Tibial nerve (tissue), 4 donors: ENCODE results near the gene MAP3K7. TPM values are rescaled to one million over a fixed set of nuclear protein-coding genes. Genes with fewer than 3 reads are reported as not detected.

Source experiments
- DNase-seq, 2 donors: peaks; one replicate each; pipeline ENCODE4 v3.0.0-alpha.2; 2019; ENCODE audit warnings: low spot score in 2 of 2
- H3K27ac ChIP-seq, 4 donors: fragments of 200-600 bp; sonication (generic) in 3 of 4; one replicate each; pipeline ENCODE4 v1.5.1; 2017 to 2019; ENCODE audit warnings: mild to moderate bottlenecking in 1 of 4
- H3K27me3 ChIP-seq, 2 donors: fragments of 200-600 bp; sonication (generic) in 1 of 2; one replicate each; pipeline versions ENCODE4 v1.5.1 to v1.6.0; 2017 to 2019
- H3K36me3 ChIP-seq, 3 donors: fragments of 200-600 bp; sonication (generic); one replicate each; pipeline ENCODE4 v1.5.1; 2018 to 2019
- H3K4me1 ChIP-seq, 4 donors: fragments of 200-600 bp; sonication (generic) in 3 of 4; one replicate each; pipeline ENCODE4 v1.5.1; 2017 to 2019
- H3K4me3 ChIP-seq, 4 donors: fragments of 200-600 bp; sonication (generic) in 3 of 4; one replicate each; pipeline ENCODE4 v1.5.1; 2017 to 2019; ENCODE audit warnings: mild to moderate bottlenecking in 1 of 4, moderate library complexity in 1 of 4
- H3K9me3 ChIP-seq, 4 donors: fragments of 200-600 bp; sonication (generic) in 3 of 4; one replicate each; pipeline ENCODE4 v1.5.1; 2017 to 2019
- EP300 ChIP-seq, 2 donors: sonication (generic); formaldehyde crosslinking; IDR thresholded peaks; one replicate each; pipeline ENCODE4 v1.6.1; 2017; ENCODE audit warnings: antibody characterized with exemption in 2 of 2, mild to moderate bottlenecking in 1 of 2
- POLR2A ChIP-seq, 2 donors: fragments of 450-650 bp; IDR thresholded peaks; one replicate each; pipeline ENCODE4 v1.6.1; 2017; ENCODE audit warnings: antibody characterized with exemption in 2 of 2, mild to moderate bottlenecking in 2 of 2, moderate library complexity in 2 of 2
- WGBS, 2 donors: methylation state at CpG; one replicate each; pipeline ENCODE4 v1.1.5; 2018; 5-methylcytosine and 5-hydroxymethylcytosine counted together
- total RNA-seq, 4 donors: library from RNA; depleted of rRNA; stranded (reverse); fragments of >200 nt; gene quantifications; one replicate each; pipeline ENCODE4 v1.1.0, GENCODE V29; 2016
- TF ChIP-seq, protein P1 (sequence below), 5 experiments: fragments of 200-600 bp in 3 of 5; fragments of 450-650 bp in 2 of 5; sonication (generic) in 3 of 5; IDR thresholded peaks; one replicate each; pipeline ENCODE4 v1.5.1; 2016 to 2019; ENCODE audit warnings: antibody characterized with exemption in 5 of 5, mild to moderate bottlenecking in 3 of 5, moderate library complexity in 2 of 5

The MAP3K7 gene
- total RNA-seq, 4 donors from 2014 or later = 25.2 to 35.4 (median 30.6) TPM

GRCh38 chr6:90586546-90586835 lies 381 bp downstream of the MAP3K7 start:
- TF ChIP-seq POLR2A (IDR thresholded peaks at IDR 0.05) = no peak
- TF ChIP-seq, protein P1, sequence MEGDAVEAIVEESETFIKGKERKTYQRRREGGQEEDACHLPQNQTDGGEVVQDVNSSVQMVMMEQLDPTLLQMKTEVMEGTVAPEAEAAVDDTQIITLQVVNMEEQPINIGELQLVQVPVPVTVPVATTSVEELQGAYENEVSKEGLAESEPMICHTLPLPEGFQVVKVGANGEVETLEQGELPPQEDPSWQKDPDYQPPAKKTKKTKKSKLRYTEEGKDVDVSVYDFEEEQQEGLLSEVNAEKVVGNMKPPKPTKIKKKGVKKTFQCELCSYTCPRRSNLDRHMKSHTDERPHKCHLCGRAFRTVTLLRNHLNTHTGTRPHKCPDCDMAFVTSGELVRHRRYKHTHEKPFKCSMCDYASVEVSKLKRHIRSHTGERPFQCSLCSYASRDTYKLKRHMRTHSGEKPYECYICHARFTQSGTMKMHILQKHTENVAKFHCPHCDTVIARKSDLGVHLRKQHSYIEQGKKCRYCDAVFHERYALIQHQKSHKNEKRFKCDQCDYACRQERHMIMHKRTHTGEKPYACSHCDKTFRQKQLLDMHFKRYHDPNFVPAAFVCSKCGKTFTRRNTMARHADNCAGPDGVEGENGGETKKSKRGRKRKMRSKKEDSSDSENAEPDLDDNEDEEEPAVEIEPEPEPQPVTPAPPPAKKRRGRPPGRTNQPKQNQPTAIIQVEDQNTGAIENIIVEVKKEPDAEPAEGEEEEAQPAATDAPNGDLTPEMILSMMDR (IDR thresholded peaks at IDR 0.05) = no peak
- no peak for TF ChIP-seq EP300 (IDR thresholded peaks at IDR 0.05)
- Histone ChIP-seq H3K27me3 (no peaks in the 10 kb centered on the region), H3K4me1 (peaks cover 0 to 53% (median 8%) of the 10 kb centered on the region in 4 donors), H3K9me3 (no peaks in the 10 kb centered on the region), H3K27ac (peak overlapping the region; percentile 92 to 94 (median 92)), H3K4me3 (peak overlapping the region; percentile 89 to 100 (median 92)), H3K36me3 (no peaks in the 10 kb centered on the region)
- WGBS, 2 donors = 1% methylated on average over 14 to 18 of the region's 18 CpGs
- no peak for DNase-seq

- TF ChIP-seq EP300 (IDR thresholded peaks at IDR 0.05) (no peak), POLR2A (IDR thresholded peaks at IDR 0.05) (no peak)
- TF ChIP-seq, protein P1 (IDR thresholded peaks at IDR 0.05) = no peak
- WGBS, 2 donors = 52 to 74% methylated on average over 2 of the region's 2 CpGs
- H3K4me3 ChIP-seq = no peak overlapping the region
- H3K36me3 ChIP-seq = no peaks in the 10 kb centered on the region
- H3K27ac ChIP-seq = no peak overlapping the region
- no peaks in the 10 kb centered on the region for H3K27me3 ChIP-seq
- no peak for DNase-seq
- no peaks in the 10 kb centered on the region for H3K9me3 ChIP-seq
- peaks cover 0 to 57% (median 9%) of the 10 kb centered on the region in 4 donors for H3K4me1 ChIP-seq
These were observed 2.1 kb downstream of the MAP3K7 start for GRCh38 chr6:90584636-90585255.

GRCh38 chr6:90583836-90584481 lies 2.9 kb downstream of the MAP3K7 start:
- peaks cover 0 to 57% (median 9%) of the 10 kb centered on the region in 4 donors for H3K4me1 ChIP-seq
- TF ChIP-seq POLR2A (IDR thresholded peaks at IDR 0.05) (no peak), EP300 (IDR thresholded peaks at IDR 0.05) (no peak)
- TF ChIP-seq, protein P1 (IDR thresholded peaks at IDR 0.05) = no peak
- H3K27ac ChIP-seq = no peak overlapping the region
- H3K27me3 ChIP-seq = no peaks in the 10 kb centered on the region
- no peak for DNase-seq
- no peaks in the 10 kb centered on the region for H3K36me3 ChIP-seq
- H3K4me3 ChIP-seq = no peak overlapping the region
- H3K9me3 ChIP-seq = no peaks in the 10 kb centered on the region

DNA sequence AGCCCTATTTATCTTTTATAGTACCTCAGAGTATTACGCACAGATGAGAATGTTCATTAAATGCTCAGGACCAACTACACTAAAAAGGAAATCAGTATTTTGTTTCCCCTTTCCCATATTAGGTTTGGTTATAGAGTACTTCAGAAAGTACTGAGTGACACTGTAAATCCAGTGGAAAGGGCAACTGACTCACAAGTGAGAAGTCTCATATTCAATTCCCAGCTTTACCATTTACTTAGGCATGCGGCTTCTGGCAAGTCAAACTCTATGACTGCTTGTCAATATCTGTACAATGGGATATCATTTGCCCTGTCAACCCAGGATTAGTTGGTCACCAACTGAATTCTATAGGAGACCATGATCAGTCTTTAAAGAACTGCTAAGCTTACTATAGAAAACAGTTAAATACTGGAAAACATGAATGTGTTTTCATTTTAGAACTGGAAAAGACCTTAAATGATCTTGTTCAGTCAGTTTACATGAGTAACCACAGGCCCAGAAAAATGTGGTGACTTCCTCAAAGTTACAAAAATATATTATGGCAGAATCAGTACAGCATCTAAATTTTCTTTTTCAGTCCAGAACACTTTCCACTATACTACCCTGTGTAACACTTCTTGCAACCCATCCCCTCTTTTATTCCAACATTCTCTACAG lies 3.6 kb downstream of the MAP3K7 start:
- Histone ChIP-seq H3K4me1 (peaks cover 0 to 60% (median 9%) of the 10 kb centered on the region in 4 donors), H3K4me3 (no peak overlapping the region), H3K27ac (no peak overlapping the region), H3K36me3 (peaks cover 0 to 2% (median 0%) of the 10 kb centered on the region in 3 donors), H3K9me3 (no peaks in the 10 kb centered on the region), H3K27me3 (no peaks in the 10 kb centered on the region)
- no peak for DNase-seq
- 93 to 98% methylated on average over 2 of the region's 2 CpGs for WGBS, 2 donors
- TF ChIP-seq, protein P1 (IDR thresholded peaks at IDR 0.05) = no peak
- no peak for TF ChIP-seq POLR2A (IDR thresholded peaks at IDR 0.05)
- no peak for TF ChIP-seq EP300 (IDR thresholded peaks at IDR 0.05)

DNA sequence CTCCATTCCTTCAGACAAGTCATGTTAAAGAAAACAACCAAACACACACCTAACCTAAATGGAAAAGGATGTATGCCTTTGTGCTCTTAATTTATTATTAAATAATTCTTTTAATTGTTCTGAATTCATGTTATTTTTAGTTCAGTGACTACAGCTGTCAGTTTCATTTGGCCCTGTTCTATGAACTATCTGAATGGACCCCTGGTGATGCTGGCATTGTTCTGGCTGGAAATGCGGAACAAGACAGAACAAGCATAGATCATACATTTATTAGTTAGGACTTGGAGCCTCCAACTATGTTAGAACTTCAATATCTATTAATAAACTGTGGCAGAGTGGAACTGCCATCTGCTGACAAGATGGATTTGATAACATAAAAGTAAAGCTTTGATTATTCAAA lies 5.7 kb downstream of the MAP3K7 start:
- H3K36me3 ChIP-seq = peaks cover 0 to 10% (median 0%) of the 10 kb centered on the region in 3 donors
- 81 to 89% methylated on average over 1 of the region's 1 CpG for WGBS, 2 donors
- no peak overlapping the region for H3K27ac ChIP-seq
- DNase-seq = no peak
- H3K27me3 ChIP-seq = no peaks in the 10 kb centered on the region
- TF ChIP-seq, protein P1 (IDR thresholded peaks at IDR 0.05) = no peak
- TF ChIP-seq EP300 (IDR thresholded peaks at IDR 0.05) (no peak), POLR2A (IDR thresholded peaks at IDR 0.05) (no peak)
- H3K4me1 ChIP-seq = peaks cover 0 to 65% (median 7%) of the 10 kb centered on the region in 4 donors
- H3K4me3 ChIP-seq = no peak overlapping the region
- H3K9me3 ChIP-seq = no peaks in the 10 kb centered on the region
